MCF 10A (cell line): ENCODE measurements around the gene SPRYD4. TPM values are rescaled to one million over a fixed set of nuclear protein-coding genes. Genes with fewer than 3 reads are reported as not detected.

Experiments
- BruUV-seq: library from RNA; stranded (reverse); fragments of 400-500 nt; replicated peaks from 2 replicates; lab custom pipeline; 2021; lab: Mats Ljungman, UMichigan
- CTCF ChIA-PET: fragments of 300-600 bp; sonication (Branson Sonifier 250); formaldehyde crosslinking; extraction: SDS; loops from one replicate; lab custom pipeline; 2021; ENCODE audit warnings: antibody characterized with exemption, inconsistent platforms; lab: Yijun Ruan, JAX
- POLR2A ChIA-PET: fragments of 300-600, 350-650 bp; sonication (Branson Sonifier 250); formaldehyde crosslinking; extraction: SDS; loops from one replicate; lab custom pipeline; 2020; ENCODE audit warnings: antibody characterized with exemption, inconsistent platforms; lab: Yijun Ruan, JAX
- DNase-seq: peaks from one replicate; pipeline ENCODE4 v3.0.0-alpha.2; 2018; ENCODE audit not compliant: unreplicated experiment
- H3K27ac Mint-ChIP-seq: one replicate; pipeline ENCODE4 v1.8.0; 2022; ENCODE audit warnings: mild to moderate bottlenecking, low read depth, mixed read lengths; ENCODE audit not compliant: unreplicated experiment
- H3K27me3 Mint-ChIP-seq: one replicate; pipeline ENCODE4 v1.8.0; 2022; ENCODE audit warnings: mixed read lengths; ENCODE audit not compliant: insufficient read depth, unreplicated experiment
- H3K36me3 Mint-ChIP-seq: one replicate; pipeline ENCODE4 v1.8.0; 2022; ENCODE audit warnings: mild to moderate bottlenecking, moderate library complexity, mixed read lengths; ENCODE audit not compliant: insufficient read depth, unreplicated experiment
- H3K4me1 Mint-ChIP-seq: one replicate; pipeline ENCODE4 v1.8.0; 2022; ENCODE audit warnings: mixed read lengths; ENCODE audit not compliant: insufficient read depth, unreplicated experiment
- H3K4me3 Mint-ChIP-seq: one replicate; pipeline ENCODE4 v1.8.0; 2022; ENCODE audit warnings: mild to moderate bottlenecking, moderate library complexity, mixed read lengths; ENCODE audit not compliant: unreplicated experiment
- H3K9me3 Mint-ChIP-seq: one replicate; pipeline ENCODE4 v1.8.0; 2022; ENCODE audit warnings: mixed read lengths; ENCODE audit not compliant: unreplicated experiment
- intact Hi-C: fragments of 100-400 bp; cut with micrococcal nuclease; formaldehyde crosslinking; loops from 2 replicates; pipeline ENCODE4 v1.14.1; 2022
- total RNA-seq: library from RNA; stranded (reverse); gene quantifications from 2 replicates; pipeline ENCODE4 v1.2.3, GENCODE V29; 2022
- TF ChIP-seq, protein P1 (sequence below): fragments of 200-600 bp; IDR thresholded peaks from one replicate; pipeline ENCODE4 v1.8.0; 2022; ENCODE audit warnings: antibody characterized with exemption, mild to moderate bottlenecking; ENCODE audit not compliant: unreplicated experiment

Gene SPRYD4
- total RNA-seq, 1 experiment from 2014 or later: 3.9 TPM

DNA sequence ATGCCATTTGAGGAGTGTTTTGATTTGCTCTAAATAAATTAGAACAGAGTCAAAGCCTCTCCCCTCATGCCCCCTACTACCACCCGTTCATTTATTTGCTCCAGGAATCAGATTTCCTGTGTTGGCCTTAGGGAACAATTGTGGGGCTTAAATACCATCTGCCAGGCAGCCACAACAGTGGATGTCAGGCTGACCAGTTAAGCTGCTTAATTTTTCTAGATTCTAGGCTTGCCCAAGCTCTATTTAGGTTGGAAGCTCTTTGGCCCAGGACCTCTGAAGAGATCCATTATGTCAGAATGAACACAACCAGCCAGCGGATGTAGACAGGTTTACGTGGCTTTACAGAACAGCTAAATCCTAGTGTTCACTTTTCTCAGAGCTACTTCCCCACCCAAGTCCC is 18.1 kb upstream of the SPRYD4 start:
- Mint-ChIP-seq H3K4me1 (peaks cover 8% of the 10 kb centered on the region), H3K4me3 (no peak overlapping the region), H3K9me3 (no peaks in the 10 kb centered on the region), H3K36me3 (no peaks in the 10 kb centered on the region), H3K27ac (peak overlapping the region; percentile 90), H3K27me3 (no peaks in the 10 kb centered on the region)
- BruUV-seq: no TSS peak
- ChIA-PET POLR2A (interaction anchor here (0.7 to 4.4 kb wide), 12 partner anchors 12 to 333 kb away, joined by 3 to 63 read pairs (median 8); partner anchors contain the start of genes CNPY2, CS, PAN2 and RNF41), CTCF (interaction anchor here (0.6 to 3.2 kb wide), 4 partner anchors 14 to 558 kb away, joined by 3 to 20 read pairs (median 4); partner anchors contain the start of gene RNF41)
- TF ChIP-seq, protein P1, sequence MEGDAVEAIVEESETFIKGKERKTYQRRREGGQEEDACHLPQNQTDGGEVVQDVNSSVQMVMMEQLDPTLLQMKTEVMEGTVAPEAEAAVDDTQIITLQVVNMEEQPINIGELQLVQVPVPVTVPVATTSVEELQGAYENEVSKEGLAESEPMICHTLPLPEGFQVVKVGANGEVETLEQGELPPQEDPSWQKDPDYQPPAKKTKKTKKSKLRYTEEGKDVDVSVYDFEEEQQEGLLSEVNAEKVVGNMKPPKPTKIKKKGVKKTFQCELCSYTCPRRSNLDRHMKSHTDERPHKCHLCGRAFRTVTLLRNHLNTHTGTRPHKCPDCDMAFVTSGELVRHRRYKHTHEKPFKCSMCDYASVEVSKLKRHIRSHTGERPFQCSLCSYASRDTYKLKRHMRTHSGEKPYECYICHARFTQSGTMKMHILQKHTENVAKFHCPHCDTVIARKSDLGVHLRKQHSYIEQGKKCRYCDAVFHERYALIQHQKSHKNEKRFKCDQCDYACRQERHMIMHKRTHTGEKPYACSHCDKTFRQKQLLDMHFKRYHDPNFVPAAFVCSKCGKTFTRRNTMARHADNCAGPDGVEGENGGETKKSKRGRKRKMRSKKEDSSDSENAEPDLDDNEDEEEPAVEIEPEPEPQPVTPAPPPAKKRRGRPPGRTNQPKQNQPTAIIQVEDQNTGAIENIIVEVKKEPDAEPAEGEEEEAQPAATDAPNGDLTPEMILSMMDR: no peak
- no peak for DNase-seq
- intact Hi-C loops: no loop called here

DNA sequence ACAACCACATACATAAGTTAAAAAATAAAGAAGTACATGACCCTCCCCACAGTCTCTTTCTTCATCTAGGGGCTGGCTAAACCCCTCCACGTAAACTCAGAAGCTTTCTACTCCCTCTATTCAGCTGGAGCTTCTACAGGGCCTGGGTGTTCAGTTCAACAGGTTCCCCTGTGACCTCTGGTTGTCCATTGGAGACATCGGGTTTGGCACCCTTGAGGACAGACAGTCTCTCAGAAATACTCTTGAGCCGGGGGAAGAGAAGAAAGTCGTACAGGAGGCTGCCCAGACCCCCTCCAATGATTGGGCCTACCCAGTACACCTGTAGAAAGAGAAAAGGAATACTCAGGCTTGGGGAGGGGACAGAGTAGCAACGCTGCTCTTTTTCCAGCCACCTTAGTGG is 17.2 kb upstream of the SPRYD4 start:
- CTCF ChIA-PET: interaction anchor here (0.5 to 3.2 kb wide), 4 partner anchors 13 to 909 kb away, joined by 3 to 20 read pairs (median 3); no protein-coding TSS in a partner anchor
- H3K4me3 Mint-ChIP-seq: no peak overlapping the region
- no peak overlapping the region for H3K27ac Mint-ChIP-seq
- no peak for DNase-seq
- H3K4me1 Mint-ChIP-seq: peaks cover 8% of the 10 kb centered on the region
- intact Hi-C loops: no loop called here
- no TSS peak for BruUV-seq
- H3K27me3 Mint-ChIP-seq: no peaks in the 10 kb centered on the region
- H3K36me3 Mint-ChIP-seq: no peaks in the 10 kb centered on the region
- no peaks in the 10 kb centered on the region for H3K9me3 Mint-ChIP-seq
- POLR2A ChIA-PET: interaction anchor here (4.4 kb wide), 1 partner anchor 91 kb away, joined by 63 read pairs; the partner anchor contains the start of gene STAT2
- TF ChIP-seq, protein P1: no peak

DNA sequence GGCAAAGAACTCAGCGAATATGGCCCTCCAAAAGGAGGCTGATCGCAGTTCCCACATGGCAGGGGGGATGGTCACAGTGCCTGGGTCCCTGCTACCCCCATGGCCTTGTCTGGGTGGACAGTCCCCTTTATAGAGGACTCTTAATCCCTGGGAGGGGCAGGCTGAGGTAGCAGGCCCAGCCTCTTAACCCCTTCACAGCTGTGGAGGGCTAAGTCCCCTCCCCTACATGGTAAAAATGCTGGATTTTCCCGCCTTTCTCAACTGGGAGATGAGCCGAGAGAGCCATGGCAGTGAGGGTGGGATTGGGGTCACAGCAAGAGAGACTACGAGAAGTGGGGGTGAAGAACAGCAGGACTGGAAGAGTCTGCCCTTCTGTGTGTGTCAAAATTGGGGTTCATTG is 13.8 kb upstream of the SPRYD4 start, which contains the start of gene MIP:
TSS of gene MIP (minus strand) at position 101 of the 400 bp plus-strand sequence. CDS start at position 57, 44 bp downstream.
- DNase-seq: no peak
- TF ChIP-seq, protein P1: no peak
- H3K4me1 Mint-ChIP-seq: peaks cover 4% of the 10 kb centered on the region
- no peaks in the 10 kb centered on the region for H3K9me3 Mint-ChIP-seq
- H3K4me3 Mint-ChIP-seq: no peak within 1 kb of the TSS
- H3K27me3 Mint-ChIP-seq: no peaks in the 10 kb centered on the region
- CTCF ChIA-PET: interaction anchor here (0.6 to 2.0 kb wide), 4 partner anchors 9 to 117 kb away, joined by 3 to 11 read pairs (median 5); no protein-coding TSS in a partner anchor
- POLR2A ChIA-PET: interaction anchor here (0.6 kb wide), 1 partner anchor 27 kb away, joined by 3 read pairs; no protein-coding TSS in a partner anchor
- BruUV-seq: no TSS peak
- no peak within 1 kb of the TSS for H3K27ac Mint-ChIP-seq
- H3K36me3 Mint-ChIP-seq: no peaks in the 10 kb centered on the region
- intact Hi-C loops: no loop called here

DNA sequence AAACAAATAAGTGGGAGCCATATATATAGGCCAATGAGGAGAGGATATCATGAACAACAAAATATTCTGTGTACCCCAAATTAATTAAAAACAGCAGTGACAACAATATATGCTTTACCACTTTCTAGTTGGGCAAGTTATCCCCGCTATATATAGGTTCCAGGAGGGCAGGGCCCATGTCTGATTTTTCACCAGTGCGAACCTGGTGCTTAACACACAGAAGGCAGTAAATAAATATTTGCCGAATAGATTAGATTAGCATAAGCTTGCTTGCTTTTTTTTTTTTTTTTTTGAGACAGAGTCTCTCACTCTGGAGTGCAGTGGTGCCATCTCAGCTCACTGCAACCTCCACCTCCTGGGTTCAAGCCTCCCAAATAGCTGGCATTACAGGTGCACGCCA is 10.6 kb upstream of the SPRYD4 start:
- intact Hi-C loops: no loop called here
- DNase-seq: no peak
- Mint-ChIP-seq H3K36me3 (no peaks in the 10 kb centered on the region), H3K9me3 (no peaks in the 10 kb centered on the region), H3K4me1 (no peaks in the 10 kb centered on the region), H3K27ac (no peak overlapping the region), H3K4me3 (no peak overlapping the region), H3K27me3 (no peaks in the 10 kb centered on the region)
- CTCF ChIA-PET: interaction anchor here (1.3 kb wide), 1 partner anchor 12 kb away, joined by 3 read pairs; no protein-coding TSS in a partner anchor
- no TSS peak for BruUV-seq
- POLR2A ChIA-PET: interaction anchor here (1.9 kb wide), 1 partner anchor 9 kb away, joined by 7 read pairs; the partner anchor contains the start of gene TIMELESS
- TF ChIP-seq, protein P1: no peak
